Ureter (tissue), 1 donor: Measurements from ENCODE around the gene PPM1J. TPM values are rescaled to one million over a fixed set of nuclear protein-coding genes. Genes with fewer than 3 reads are reported as not detected.

Source experiments
- total RNA-seq: library from RNA; stranded (reverse); gene quantifications from one replicate; pipeline ENCODE4 v1.2.4, GENCODE V29; 2023
- donor health status: DM: yes; HTN: yes; CAD: no.

The PPM1J gene
- total RNA-seq, 1 donor from 2014 or later: 0.94 TPM

Other genes starting within 250 kb of the PPM1J start
- gene WNT2B, start 206.4 kb downstream of the PPM1J start, total RNA-seq: 5.6 TPM
- 33.3 TPM for gene ST7L, start 96.2 kb downstream of the PPM1J start, total RNA-seq
- 146 TPM for gene CAPZA1, start 95.5 kb downstream of the PPM1J start, total RNA-seq
- gene MOV10, start 40.7 kb downstream of the PPM1J start, total RNA-seq: 92.3 TPM
- 187 TPM for gene RHOC, start 8.2 kb downstream of the PPM1J start, total RNA-seq
- 9.0 TPM for gene SLC16A1, start 240.9 kb upstream of the PPM1J start, total RNA-seq